ENCODE results near the gene CST6.
"Not testable (repeated sequence)": the region's sequence is repeated elsewhere in the genome, so short reads cannot be mapped to it uniquely, and the experiment has no call there.

CST6 gene

DNA sequence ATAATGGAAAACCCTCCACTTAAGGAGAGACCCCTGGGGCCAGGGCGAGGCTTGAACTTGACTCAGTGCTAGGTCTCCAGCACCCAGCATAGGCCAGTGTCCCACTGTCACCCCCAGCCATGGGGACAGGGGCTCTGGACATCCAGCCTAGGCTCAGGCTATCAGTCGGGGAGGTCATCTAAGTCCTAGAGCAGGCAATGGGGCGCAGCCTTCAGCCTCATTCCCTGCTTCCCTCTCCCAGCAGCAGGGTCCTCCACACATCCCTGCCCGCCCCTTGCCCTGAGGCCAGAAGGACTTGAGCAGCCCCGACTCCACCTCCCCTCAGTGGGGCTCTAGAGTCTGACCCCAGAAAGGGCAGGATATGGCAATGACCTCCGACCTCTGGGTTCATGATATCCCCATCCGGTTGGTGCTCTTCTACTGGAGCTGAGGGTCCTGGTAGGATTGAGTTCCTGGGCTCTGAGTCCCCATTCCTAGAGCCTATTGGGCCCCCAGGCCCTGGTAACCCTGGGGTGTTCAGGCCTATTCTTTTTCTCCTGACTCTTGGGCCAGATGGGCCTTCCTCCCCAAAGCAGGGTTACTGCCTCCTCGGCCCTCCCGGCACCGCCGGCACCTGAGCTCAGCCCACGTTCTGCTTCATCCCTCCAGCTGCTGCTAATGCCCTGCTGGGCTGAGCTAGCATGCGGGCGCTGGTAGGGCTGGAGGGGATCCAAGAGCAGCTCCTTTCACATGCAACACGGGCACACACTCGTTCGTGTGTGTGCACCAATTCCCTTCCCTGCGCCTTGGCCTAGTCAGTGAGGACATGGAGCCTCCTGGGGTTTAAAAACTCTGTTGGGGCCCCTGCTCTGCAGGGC, 4.4 kb downstream of the CST6 start:
- FAIRE-seq = no peak

DNA sequence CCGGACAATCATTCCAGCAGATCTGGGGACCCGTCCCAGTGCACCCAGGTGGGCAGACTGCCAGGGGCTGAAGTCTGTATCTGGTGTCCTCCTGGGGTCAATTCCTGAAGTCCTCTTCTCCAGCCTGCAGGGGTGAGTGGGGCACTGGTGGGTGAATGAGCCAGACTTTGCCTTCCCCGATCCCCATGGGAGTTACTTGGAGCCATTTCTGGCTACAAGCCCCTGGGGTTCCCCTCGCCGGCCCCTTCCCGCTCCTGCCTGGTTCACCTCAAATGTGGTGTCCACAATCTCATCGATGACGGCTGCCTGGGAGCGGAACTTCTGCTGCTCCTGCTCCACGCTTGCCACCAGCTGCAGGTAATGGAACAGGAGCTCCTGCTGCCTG, 5.0 kb downstream of the CST6 start:
- no peak for FAIRE-seq

DNA sequence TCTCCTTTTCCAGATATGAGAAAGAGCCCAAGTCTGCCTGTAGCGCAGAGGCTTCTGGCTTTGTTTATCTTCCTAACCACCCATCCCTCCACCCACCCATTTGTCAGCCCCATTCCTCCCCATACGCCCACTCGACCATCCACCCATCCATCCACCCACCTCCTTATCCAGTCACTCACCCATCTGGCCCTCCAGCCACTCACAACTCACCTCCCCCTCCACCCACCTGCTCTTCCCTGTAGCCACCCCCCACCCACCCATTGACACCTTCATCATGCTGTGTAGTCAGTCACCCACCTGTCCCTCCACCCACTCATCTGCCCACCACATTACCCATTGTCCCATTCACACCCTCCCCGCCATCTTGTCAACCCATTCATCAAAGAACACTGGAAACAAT, 5.5 kb downstream of the CST6 start:
- FAIRE-seq = no peak

DNA sequence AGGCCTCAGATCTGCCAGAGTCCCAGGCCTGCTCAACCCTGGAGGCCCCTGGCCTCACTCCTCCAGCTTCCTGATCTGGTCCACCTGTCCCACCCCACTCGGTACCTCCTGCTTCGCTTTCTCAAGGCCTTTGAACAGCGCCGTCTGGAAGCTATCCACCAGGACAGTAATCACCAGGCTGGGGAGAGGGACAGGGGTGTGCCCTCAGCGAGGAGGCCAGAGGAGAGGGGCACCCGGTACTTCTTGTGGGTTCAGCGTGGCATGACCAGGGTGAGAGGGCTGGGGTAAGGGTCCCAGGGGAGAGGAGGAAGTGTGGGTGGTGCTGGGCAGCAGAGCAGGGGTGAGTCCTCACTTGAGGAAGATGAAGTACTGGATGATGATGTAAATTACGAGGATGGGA, 8.4 kb downstream of the CST6 start:
- no peak for FAIRE-seq

DNA sequence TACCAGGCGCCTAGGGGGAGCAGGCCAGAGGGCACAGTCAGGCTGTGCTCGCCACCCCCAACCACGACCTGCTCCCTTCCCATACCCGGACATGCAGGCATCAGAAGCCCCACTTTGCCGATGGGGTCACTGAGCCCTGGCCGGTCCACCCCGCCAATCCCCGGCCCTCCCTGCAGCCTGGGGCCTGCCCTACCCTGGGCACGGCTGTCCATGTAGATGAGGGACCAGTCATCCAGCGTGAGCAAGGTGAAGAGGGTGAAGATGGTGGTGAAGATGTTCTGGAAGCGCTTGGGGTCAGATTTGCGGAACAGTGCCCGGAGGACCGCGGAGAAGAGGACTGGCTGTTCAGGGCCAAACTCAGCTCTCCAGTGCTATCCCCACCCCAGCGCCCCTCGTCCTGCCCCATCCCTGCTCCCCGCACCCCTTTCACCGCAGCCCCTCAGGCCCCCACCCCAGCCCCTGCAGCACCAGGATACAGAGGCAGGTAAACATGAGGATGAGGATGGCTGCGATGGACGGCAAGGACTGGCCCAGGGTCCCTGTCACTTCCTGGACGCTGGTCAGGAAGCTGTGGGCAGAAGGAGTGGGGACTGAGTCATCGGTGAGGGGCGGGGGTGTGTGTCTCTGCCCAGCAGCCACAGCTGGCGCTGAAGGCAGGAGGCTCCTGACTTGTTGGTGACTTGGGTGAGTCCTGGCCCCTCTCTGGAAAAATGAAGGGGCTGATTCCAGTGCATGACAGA, 9.0 kb downstream of the CST6 start:
- FAIRE-seq = no peak

DNA sequence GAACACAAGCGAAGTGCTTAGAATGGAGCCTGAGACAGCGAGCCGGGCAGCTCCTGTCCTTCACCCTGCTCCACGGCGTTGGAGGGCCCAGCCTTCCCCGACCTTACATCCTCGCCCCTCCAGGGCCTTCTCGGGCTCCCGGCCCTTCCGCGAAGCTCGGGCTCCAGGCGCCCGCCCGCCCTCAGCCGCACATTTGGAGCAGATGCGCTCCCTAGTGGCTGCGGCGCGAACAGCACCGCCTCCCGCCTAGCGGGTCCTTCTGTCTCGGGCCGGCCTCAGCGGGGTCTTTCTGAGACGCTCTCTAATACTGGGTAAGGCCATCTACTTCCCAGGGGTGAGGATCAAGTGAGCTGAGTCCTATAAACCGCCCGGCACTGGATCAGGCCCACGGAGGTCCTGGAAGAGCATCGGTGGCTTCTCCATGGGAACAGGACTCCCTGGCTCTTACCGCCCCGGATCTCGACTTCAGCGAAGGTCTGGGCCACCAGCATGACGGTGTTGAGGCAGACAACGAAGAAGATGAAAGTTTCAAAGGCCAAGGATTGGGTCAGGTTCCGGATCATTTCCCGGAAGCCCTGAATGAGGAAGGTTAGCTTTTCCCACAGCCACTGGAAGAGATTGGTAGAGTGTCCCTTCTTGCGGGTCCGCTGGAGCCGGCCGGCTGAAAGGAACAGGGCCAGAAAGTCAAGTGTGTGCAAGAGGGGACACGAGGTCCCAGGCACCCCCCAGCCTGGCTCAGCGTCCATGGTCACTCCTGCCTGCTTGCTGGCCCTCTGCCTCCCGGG, 10.8 kb downstream of the CST6 start:
- no peak for FAIRE-seq

DNA sequence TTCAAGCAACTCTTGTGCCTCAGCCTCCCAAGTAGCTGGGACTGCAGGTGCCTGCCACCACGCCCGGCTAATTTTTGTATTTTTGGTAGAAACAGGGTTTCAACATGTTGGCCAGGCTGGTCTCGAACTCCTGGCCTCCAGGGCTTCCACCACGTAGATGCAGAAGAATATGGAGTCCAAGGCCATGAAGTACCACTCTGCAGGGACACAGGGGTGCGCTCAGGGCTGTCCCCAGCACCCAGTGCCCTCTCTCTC, 11.3 kb downstream of the CST6 start:
- FAIRE-seq = not testable (repeated sequence)

DNA sequence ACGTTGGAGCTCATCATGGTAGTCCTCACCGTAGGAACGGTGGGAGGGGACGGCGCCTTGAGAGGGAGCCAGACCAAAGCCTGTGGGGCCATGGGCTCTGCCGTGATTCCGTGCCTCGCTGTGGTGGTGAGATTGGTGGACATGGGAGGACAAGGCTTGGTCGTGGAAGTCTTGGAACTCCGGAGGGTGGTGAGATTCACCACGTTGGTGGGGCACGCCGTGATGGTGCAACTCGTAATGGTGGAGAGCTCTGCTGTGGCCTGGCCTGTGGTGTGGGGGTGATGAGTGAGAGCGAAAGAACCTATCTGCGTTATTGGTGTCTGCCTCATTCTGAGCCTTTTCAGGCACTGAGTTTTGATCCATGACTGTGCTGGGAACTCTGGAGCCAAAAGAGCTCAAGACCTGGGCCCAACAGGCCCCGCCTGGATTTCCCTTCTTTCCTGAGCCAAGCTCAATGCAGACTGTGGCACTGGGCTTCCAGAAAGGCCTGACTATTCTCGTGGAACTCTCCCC, 14.3 kb downstream of the CST6 start, which contains the start of gene CATSPER1:
CATSPER1 (minus strand) TSS at position 463 of the 513 bp plus-strand sequence; CDS start at position 363, 100 bp downstream.
- FAIRE-seq = no peak

DNA sequence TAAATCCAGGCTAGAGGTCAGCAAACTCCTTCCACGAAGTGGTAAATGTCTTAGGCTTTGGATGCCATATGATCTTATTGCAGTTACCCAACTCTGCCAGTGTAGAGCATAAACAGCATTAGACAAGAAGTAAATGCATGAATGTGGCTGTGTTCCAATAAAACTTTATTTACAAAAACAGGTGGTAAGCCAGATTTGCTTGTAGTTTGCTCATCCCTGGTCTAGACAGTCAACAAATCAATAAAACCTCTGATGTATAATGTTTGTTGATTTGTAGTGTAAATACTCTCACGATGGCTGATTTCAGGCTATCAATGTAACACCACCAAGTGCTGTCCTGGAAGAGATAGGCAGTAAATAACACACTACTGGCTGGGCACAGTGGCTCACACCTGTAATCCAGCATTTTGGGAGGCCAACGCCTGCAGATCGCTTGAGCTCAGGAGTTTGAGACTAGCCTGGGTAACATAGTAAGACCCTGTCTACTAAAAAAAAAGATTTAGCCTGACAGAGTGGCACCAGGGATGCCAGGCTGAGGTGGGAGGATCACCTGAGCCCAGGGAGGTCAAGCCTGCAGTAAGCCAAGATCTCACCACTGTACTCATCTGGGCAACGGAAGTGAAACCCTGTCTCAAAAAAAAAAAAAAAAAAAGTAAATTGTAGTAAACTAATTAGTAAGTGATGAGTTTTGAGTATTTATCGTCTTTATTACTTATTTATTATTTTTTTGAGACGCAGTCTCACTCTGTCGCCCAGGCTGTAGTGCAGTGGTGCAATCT, 21.3 kb downstream of the CST6 start:
- no peak for FAIRE-seq

DNA sequence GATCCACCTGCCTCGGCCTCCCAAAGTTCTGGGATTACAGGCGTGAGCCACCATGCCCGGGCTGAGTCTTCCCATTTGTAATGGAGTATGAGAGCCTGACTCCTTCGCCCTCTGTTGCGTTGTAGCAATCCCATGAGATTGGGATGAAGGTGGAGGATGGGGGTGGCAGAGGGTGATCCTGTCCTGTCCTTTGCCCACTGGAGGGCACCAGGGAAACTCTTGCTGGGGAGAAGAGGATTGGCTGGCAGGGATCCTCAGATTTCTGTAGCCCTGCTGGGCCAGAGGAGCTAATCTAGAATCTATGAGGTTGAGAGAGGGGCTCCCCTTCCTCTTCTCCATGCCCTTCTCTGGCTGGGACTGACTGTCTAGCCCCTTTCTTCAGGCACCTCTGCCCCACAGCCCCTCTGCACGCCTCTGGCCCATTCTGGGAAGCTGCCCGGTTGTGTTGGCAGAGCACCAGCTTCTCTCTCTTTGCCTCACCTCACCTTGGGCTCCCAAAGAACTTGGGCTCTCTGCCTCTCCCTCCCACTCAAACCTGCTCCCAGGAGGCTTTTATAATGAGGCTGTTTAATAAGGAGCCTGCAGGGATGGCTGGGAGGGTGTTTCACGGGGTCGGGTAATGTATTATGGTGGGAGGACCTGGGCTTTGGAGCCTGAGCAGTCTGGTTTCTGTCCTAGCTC, 24.0 kb downstream of the CST6 start:
- FAIRE-seq = no peak

DNA sequence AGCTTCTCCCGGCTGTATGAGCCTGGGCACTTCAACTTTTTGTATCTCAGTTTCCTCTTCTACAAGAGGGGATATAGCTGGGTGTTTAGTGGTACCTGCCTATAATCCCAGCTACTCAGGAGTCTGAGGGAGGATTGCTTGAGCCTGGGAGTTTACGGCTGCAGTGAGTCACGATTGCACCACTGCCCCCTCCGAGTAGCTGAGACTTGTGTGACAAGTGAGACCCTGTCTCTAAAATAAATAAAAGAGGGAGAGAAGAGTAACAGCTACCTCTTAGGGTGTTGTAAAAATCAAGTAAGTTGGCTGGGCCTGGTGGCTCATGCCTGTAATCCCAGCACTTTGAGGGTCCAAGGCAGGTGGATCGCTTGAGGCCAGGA, 24.5 kb downstream of the CST6 start:
- no peak for FAIRE-seq

DNA sequence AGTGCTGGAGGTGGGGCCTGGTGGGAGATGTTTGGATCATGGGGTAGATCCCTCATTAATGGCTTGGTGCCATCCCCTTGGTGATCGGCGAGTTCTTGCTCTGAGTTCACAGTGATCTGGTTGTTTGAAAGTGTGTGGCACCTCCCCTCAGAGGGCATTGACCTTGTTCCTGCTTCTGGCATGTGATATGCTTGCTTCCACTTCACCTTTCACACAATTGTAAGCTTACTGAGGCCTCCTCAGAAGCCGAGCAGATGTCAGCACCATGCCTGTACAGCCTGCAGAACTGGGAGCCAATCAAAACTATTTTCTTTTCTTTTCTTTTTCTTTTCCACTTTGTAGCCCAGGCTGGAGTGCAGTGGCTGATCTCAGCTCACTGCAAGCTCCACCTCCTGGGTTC, 25.5 kb downstream of the CST6 start:
- no peak for FAIRE-seq

DNA sequence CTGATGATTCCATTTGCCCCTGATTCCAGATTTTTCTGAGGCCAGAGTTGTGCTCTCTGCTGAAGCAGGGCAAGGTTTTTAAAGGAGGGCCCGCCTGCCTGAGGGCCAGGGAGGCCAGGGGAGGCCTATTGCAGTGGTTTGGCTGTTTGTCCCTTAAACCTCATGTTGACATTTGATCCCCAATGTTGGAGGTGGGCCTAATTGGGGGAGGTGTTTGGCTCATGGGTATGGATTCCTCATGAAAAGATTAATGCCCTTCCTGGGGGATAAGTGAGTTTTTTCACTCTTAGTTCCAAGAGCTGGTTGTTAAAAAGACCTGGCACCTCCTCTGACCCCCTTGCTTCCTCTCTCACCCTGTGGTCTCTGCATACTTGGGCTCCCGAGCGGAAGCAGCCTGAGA, 28.0 kb downstream of the CST6 start:
- FAIRE-seq = no peak

DNA sequence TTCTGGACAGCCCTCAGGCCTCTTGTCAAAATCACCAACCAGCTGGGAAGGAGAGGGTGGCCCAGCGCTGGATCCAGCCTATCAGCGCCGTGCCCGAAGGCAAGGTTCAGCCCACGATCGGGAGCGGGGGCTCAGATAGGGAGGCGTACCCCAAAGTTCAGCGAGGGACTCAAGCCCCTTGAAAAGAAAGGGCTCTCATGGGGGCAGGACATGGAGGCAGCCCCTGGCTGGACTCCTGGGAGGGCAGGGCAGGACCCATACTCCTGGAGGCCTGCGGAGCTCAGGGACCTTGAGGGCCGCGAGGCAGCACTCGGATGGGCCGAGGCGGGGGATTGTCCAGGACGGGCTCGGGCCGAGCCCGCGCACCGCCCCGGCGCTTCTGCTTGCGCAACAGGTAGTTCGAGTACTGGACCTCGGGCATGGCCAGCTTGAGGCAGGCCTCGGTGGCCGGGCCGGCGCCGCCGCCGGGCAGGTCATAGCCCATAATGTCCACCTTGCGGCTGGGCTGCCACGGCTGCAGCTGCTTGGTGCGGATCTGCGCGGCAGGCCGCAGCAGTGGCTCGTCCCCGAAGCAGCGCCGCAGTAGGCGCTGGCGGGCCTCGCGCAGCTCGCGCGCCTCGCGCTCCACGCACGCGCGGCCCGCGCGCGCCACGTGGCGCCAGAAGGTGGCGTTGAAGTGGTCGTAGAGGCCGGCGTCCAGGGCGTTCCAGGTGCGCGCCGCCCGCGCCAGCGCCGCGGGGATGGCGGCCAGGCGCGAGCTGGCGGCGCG, 30.6 kb downstream of the CST6 start:
- FAIRE-seq = no peak

DNA sequence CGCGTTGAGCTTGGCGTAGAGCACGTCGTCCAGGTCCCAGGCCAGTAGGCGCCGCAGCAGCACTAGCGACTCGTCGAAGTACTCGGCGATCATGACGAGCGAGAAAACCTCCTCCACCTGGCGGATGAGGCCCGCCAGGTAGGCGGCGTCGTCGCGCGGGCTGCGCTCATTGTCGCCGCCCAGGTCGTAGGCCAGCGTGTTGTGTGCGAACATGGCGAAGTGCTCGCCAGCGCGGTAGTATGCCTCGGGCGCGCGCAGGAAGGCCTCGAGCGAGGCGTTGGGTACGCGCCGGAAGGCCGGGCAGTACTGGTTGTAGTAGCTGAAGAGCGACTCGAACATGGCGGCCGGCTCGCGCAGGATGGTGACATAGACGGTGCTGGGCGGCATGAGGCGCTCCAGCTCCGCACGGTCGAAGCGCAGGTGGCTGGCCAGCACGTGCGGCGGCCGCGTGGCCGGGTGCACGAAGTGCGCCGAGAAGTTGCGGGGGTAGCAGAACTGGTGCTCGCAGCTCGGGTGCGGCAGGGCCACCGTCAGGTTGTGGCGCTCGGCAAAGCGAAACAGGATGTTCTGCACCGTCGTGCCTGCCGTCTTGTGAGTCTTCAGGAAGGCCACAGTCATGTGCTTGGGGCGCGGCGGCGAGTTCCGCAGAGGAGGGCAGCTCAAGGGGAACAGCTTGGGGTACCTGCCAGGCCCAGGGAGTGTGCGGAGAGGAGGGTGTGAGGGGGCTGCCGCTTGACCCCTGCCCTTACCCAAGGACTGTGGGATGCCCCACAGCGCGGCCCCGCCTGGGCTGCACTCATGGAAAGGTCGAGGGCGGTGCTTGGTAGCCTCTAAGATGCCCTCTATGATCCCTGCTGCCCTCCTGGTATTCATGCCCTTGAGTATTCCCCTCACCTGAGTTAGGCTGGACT, 31.4 kb downstream of the CST6 start:
- no peak for FAIRE-seq

DNA sequence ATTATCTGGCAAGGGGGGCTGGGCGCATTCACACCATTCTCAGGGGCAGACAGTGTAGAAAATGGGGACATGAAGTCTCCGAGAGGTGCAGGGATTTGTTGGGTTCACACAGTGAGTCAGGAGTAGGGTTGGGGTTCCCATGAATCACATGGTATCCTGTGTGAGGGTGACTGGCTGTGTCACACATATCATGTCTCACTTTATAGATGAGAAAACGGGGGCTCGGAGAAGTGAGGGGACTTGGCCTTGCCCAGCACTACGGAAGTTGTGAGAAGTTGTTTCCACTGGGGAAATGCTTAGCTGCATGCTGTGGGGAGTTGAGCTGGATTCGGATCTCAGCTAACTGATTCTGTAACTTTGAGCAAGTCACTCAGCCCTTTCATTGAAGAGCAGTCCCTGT, 32.9 kb downstream of the CST6 start:
- FAIRE-seq = no peak

DNA sequence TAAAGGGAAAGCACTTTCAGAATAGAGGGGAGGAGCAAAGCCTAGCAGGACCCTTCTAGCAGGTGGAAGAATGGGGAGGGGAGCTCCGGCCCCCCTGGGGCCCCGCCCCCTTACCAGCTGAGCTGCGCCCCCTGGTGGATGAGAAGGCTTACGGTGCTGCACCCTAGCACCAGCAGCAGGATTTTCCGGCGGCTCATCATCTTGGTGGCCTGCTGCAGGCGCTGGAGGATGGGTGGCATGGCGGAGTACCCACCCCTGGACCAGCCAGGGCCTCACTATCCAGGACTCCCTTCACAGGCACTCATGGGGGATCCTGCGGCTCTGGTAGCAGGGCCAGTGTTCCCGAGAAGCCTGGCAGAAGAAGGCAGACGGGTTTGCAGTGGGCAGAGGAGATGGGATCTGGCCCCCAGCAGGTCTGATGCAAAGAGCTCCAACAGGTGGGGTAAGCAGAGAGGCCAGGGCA, 33.4 kb downstream of the CST6 start:
- no peak for FAIRE-seq

DNA sequence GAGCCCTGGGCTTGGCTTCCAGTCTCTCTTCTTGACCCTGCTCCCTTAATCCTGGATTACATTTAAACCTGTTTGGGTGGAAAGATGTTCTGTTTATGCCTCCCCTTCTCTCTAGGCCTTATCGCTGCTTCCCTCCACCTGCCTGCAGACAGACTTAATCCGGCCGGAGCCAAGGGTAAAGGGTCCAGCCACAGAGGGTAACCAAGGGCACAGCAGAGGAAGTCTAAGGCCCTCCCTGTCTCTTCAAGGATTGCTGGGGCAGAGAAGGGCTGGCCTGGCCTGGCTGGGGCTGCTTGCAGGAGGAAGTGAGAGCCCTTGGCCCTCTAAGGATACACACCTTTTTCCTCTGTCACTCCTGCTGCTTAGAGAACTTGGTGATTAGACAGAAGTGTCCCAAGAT, 35.1 kb downstream of the CST6 start:
- no peak for FAIRE-seq

DNA sequence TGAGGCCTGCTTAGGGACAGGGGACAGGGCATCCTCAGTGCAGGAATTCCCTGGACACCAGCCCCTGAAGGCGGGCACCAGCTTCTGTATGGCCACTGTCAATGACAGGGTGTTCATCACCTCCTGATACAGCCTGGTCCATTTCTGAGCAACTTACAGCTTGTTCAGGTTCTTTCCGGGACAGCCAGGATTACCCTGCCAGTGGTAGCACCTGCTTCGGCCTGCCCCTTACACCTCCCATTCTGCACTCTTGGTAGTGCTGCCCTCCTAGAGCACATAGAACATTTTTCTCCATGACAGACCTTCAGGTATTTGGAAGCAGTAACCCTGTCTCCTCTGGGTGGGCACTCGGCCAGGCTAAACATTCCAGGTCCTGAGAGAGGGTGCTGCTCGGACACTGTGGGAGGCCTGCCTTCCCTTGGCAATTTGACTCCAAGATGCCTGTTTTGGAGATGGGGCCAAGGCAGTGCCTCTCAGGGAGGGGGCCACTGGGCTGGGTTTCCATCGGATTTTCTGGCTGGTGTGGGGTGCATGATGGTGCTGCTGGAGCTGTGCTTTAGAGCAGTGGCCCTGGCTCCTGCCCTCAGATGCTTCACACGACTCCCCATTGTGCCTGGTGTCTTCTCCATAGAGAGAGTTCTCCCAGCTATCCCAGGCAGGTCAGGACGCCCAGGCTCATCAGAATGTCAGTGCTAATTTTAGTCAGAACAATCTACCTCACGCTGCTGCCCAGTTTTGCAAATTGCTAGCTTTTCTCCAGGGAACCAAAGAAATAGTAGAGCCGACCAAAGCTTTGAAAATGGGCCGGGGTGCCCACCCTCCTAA, 35.9 kb downstream of the CST6 start:
- no peak for FAIRE-seq
